ENCODE results near the gene FBXO11.

- no peak for TF ChIP-seq CTCF (IDR thresholded peaks at IDR 0.05)
- no peak for TF ChIP-seq POLR2A (IDR thresholded peaks at IDR 0.05)
Measured at GRCh38 chr2:47779426-47779790, 126.9 kb downstream of the FBXO11 start.

Data from heart left ventricle (tissue), 13 donors.